Measurements from ENCODE around the gene CAMTA1.

The CAMTA1 gene

DNA sequence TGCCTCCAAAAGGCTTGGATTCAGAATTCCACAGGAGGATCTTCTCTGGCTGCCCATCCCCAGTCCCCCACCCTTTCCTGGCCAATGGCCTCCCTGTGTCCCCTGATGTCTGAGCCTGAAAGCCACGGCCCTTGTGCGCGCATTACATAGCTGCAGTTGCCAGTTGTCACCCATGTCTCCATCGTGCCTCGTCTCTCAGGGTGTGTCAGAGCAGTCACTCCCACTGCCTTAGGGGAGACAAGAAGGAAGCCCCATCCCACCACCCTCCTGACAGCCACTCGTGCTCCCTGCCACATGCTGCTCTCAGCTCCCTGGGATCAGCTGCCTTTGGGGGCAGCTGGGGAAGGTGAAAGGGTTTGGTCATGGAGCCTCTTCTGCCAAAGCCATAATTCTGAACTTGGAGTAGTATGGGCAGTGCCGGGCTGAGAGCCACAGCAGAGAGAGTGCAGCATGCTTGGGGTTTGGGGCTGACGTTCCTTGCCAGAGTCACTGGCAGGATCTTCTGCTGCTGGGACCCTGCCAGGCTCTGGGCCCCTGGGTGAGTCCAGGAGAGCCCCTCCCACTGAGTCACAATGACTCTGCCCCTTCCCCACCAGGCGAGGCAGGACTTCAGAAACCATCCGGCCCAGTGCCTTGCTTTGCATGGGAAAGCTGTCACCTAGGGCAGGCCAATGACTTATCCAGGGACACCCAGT is 700.0 kb downstream of the CAMTA1 start:
- no peak overlapping the region for H3K27ac ChIP-seq (ENCODE audit: low read length)
- no peaks in the 10 kb centered on the region for H3K36me3 ChIP-seq (ENCODE audit: control insufficient read depth in 2 of 2, insufficient read depth in 2 of 2, low read length in 2 of 2)
- no peak overlapping the region for H3K9ac ChIP-seq (ENCODE audit: low read length in 2 of 2)
- peaks cover 0 to 5% of the 10 kb centered on the region in 2 donors for H3K27me3 ChIP-seq (ENCODE audit: control insufficient read depth in 1 of 2, insufficient read depth in 2 of 2, low read length in 2 of 2)
- no peaks in the 10 kb centered on the region for H3K9me3 ChIP-seq (ENCODE audit: control insufficient read depth in 2 of 2, low read length in 2 of 2)
- H3K4me1 ChIP-seq (ENCODE audit: control insufficient read depth, insufficient read depth, low read length): no peaks in the 10 kb centered on the region
- no peak overlapping the region for H3K4me3 ChIP-seq (ENCODE audit: low read length in 2 of 2)

DNA sequence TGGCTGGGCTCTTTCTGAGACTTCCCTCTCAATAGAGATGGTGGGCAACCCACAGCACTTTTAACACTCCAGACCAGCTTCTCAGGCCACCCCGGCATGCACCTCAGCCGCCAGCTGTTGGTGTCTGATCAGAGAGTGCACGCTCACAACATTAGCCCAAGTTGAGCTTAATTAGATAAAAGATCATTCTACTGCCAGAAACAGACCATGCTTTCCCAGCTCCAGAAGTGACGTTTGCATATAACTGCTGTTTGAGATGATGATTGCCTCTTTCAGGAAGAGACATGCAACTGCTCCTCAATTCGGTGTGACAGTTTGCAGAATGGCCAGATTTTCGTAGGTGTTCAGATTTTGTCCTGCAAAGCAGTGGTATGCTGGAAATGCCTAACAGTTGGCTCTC is 700.6 kb downstream of the CAMTA1 start:
- no peaks in the 10 kb centered on the region for H3K4me1 ChIP-seq (ENCODE audit: control insufficient read depth, insufficient read depth, low read length)
- peaks cover 0 to 5% of the 10 kb centered on the region in 2 donors for H3K27me3 ChIP-seq (ENCODE audit: control insufficient read depth in 1 of 2, insufficient read depth in 2 of 2, low read length in 2 of 2)

DNA sequence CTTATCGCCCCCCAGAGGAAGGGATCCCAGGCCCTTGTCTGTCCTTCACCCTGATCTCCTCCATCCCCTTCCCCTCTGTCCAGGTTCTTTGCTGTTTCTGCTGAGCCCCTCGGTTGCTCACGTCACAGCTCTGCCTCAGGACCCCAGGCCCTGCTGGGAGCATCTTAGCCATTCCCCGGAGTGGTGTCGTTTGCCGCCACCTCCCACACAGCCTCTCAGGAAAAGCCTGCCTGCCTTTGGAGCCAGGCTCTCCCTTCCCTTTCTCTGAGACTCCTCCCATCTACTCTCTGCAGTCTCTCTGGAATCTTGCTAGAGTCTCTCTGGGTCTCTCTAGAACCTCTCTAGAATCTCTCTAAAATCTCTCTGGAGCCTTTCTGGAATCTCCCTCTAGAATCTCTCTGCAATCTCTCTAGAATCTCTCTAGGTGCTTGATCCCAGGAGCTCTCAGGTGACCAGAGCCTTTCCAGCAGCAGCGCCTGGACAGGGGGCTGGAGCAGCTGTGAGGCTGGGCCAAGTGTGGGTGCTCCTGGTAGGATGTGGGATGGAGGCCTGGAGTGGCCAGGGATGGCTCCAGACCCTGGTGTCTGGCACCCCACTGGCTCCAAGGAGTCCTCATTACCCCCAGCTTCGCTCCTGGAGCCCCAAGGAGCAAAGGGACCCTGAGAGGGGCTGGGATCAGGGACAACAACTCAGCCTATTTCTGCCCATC is 702.7 kb downstream of the CAMTA1 start:
- H3K27ac ChIP-seq (ENCODE audit: low read length): no peak overlapping the region
- H3K4me1 ChIP-seq (ENCODE audit: control insufficient read depth, insufficient read depth, low read length): peaks cover 12% of the 10 kb centered on the region
- H3K9me3 ChIP-seq (ENCODE audit: control insufficient read depth in 2 of 2, low read length in 2 of 2): no peaks in the 10 kb centered on the region
- peaks cover 0 to 7% of the 10 kb centered on the region in 2 donors for H3K27me3 ChIP-seq (ENCODE audit: control insufficient read depth in 1 of 2, insufficient read depth in 2 of 2, low read length in 2 of 2)
- H3K9ac ChIP-seq (ENCODE audit: low read length in 2 of 2): no peak overlapping the region
- no peak overlapping the region for H3K4me3 ChIP-seq (ENCODE audit: low read length in 2 of 2)
- no peaks in the 10 kb centered on the region for H3K36me3 ChIP-seq (ENCODE audit: control insufficient read depth in 2 of 2, insufficient read depth in 2 of 2, low read length in 2 of 2)

More for the DNA sequence above, 700.6 kb downstream of the CAMTA1 start:
- H3K9me3 ChIP-seq (ENCODE audit: control insufficient read depth in 2 of 2, low read length in 2 of 2): no peaks in the 10 kb centered on the region
- H3K4me3 ChIP-seq (ENCODE audit: low read length in 2 of 2): no peak overlapping the region
- no peak overlapping the region for H3K27ac ChIP-seq (ENCODE audit: low read length)
- H3K9ac ChIP-seq (ENCODE audit: low read length in 2 of 2): no peak overlapping the region
- no peaks in the 10 kb centered on the region for H3K36me3 ChIP-seq (ENCODE audit: control insufficient read depth in 2 of 2, insufficient read depth in 2 of 2, low read length in 2 of 2)

DNA sequence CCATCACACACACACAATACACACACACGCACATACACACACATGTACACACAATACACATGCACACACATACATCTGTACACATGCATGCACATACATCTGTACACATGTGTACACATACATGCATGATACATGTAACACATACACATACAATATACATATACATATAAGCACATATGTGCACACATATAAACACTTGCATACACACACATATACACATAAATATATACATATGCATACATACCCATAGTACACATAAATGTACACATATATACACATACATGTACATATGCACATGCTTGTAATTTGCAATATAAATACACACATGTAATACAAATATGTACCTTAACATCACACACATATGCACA is 703.2 kb downstream of the CAMTA1 start:
- Histone ChIP-seq H3K9ac (ENCODE audit: low read length in 2 of 2) (no peak overlapping the region), H3K36me3 (ENCODE audit: control insufficient read depth in 2 of 2, insufficient read depth in 2 of 2, low read length in 2 of 2) (no peaks in the 10 kb centered on the region), H3K4me3 (ENCODE audit: low read length in 2 of 2) (no peak overlapping the region), H3K27me3 (ENCODE audit: control insufficient read depth in 1 of 2, insufficient read depth in 2 of 2, low read length in 2 of 2) (peaks cover 0 to 8% of the 10 kb centered on the region in 2 donors), H3K27ac (ENCODE audit: low read length) (no peak overlapping the region), H3K4me1 (ENCODE audit: control insufficient read depth, insufficient read depth, low read length) (peaks cover 12% of the 10 kb centered on the region), H3K9me3 (ENCODE audit: control insufficient read depth in 2 of 2, low read length in 2 of 2) (no peaks in the 10 kb centered on the region)

DNA sequence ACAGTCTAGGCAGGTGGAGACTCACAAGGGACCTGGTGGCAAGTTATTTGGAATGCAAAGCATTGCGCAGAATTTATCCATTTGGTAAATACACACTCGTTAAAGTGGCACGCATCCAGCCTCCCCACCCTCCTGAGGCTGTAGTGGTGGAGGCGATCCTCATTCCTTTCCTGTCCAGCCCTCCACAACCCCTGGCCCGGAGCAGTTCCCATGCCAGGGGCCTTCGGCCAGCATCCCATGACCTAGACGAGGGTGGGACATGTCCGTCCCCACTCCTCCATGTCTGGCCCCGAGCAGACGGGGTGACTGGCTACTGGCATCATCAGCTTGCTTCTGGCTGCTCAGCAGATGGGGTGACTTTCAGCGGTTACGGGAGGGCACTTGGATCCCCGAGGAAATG is 704.3 kb downstream of the CAMTA1 start:
- Histone ChIP-seq H3K36me3 (ENCODE audit: control insufficient read depth in 2 of 2, insufficient read depth in 2 of 2, low read length in 2 of 2) (no peaks in the 10 kb centered on the region), H3K27ac (ENCODE audit: low read length) (no peak overlapping the region), H3K27me3 (ENCODE audit: control insufficient read depth in 1 of 2, insufficient read depth in 2 of 2, low read length in 2 of 2) (peaks cover 0 to 8% of the 10 kb centered on the region in 2 donors), H3K4me1 (ENCODE audit: control insufficient read depth, insufficient read depth, low read length) (peaks cover 12% of the 10 kb centered on the region), H3K9me3 (ENCODE audit: control insufficient read depth in 2 of 2, low read length in 2 of 2) (no peaks in the 10 kb centered on the region), H3K4me3 (ENCODE audit: low read length in 2 of 2) (no peak overlapping the region), H3K9ac (ENCODE audit: low read length in 2 of 2) (no peak overlapping the region)

DNA sequence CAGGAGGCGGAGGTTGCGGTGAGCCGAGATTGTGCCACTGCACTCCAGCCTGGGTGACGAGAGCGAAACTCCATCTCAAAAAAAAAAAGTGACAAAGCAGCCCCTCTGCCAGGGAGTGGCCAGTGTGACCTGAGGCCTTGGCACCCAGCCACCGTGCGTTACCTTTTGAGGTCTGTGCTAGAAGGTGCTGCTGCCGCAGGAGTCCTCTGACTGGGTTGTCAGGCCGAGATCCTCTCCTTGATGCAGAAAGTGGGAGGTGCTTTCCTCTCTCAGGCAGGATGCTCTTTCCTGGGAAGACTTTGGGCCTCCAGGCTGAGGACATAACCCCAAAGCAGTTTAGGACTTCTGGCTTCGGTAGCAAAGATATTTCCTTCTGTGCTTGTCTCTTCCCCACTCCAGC is 705.3 kb downstream of the CAMTA1 start:
- Histone ChIP-seq H3K9ac (ENCODE audit: low read length in 2 of 2) (no peak overlapping the region), H3K27ac (ENCODE audit: low read length) (no peak overlapping the region), H3K9me3 (ENCODE audit: control insufficient read depth in 2 of 2, low read length in 2 of 2) (no peaks in the 10 kb centered on the region), H3K36me3 (ENCODE audit: control insufficient read depth in 2 of 2, insufficient read depth in 2 of 2, low read length in 2 of 2) (no peaks in the 10 kb centered on the region), H3K27me3 (ENCODE audit: control insufficient read depth in 1 of 2, insufficient read depth in 2 of 2, low read length in 2 of 2) (peaks cover 0 to 8% of the 10 kb centered on the region in 2 donors), H3K4me3 (ENCODE audit: low read length in 2 of 2) (no peak overlapping the region), H3K4me1 (ENCODE audit: control insufficient read depth, insufficient read depth, low read length) (peaks cover 12% of the 10 kb centered on the region)

DNA sequence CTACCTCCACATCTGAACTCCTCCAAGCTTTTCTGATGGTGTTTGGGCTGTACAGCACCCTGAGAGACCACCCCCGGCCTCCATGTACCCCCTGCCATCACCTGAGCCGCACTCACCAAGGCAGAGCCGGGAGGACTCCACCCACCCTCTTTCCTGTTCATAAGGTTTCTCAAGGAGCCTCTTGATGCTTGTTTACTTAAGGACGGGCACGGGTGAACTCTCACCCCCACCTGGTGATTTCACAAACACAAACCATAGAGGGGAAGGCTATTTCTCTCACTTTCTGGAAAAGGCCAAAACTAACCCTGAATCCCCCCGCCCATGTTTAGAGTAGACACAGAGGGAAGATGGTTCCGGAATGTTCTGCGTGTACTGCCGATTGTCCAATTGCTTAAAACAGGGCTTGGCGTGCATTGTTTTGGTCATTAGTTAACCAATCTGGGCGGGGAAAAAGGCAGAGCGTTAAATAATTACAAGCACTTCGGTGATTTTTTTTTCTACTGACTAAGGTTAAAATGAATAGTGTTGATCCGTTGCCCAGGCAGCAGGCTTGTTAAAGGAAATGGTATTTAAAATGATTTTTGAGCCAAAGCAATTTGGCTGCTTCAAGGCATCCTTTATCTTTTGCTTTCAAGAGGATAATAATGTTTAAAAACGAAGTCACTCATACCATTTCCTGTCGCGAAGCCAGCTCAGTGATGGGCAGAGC is 706.0 kb downstream of the CAMTA1 start:
- no peak overlapping the region for H3K9ac ChIP-seq (ENCODE audit: low read length in 2 of 2)
- no peaks in the 10 kb centered on the region for H3K9me3 ChIP-seq (ENCODE audit: control insufficient read depth in 2 of 2, low read length in 2 of 2)
- H3K4me3 ChIP-seq (ENCODE audit: low read length in 2 of 2): peak overlapping the region in 1 of 2 donors; percentile 15
- no peak overlapping the region for H3K27ac ChIP-seq (ENCODE audit: low read length)
- H3K4me1 ChIP-seq (ENCODE audit: control insufficient read depth, insufficient read depth, low read length): peaks cover 12% of the 10 kb centered on the region
- H3K36me3 ChIP-seq (ENCODE audit: control insufficient read depth in 2 of 2, insufficient read depth in 2 of 2, low read length in 2 of 2): no peaks in the 10 kb centered on the region
- H3K27me3 ChIP-seq (ENCODE audit: control insufficient read depth in 1 of 2, insufficient read depth in 2 of 2, low read length in 2 of 2): peaks cover 0 to 8% of the 10 kb centered on the region in 2 donors

DNA sequence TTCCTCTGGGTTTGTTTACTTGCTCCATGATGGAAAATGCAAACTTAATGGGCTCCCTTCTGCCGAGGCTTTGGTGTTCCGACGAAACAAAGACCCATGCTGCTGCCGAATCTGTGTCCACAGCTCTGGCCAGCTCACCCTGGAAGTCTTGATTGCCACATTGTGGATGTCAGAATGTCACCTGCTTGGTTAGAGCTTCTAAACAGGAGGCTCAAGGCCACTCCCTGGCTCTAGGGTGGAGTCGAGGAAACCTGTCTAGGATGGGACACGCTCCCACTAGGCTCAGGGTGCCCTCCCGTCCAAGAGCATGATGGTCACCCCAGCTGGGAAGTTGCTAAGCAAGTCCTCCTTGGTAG is 706.5 kb downstream of the CAMTA1 start:
- no peak overlapping the region for H3K4me3 ChIP-seq (ENCODE audit: low read length in 2 of 2)
- peaks cover 12% of the 10 kb centered on the region for H3K4me1 ChIP-seq (ENCODE audit: control insufficient read depth, insufficient read depth, low read length)
- no peaks in the 10 kb centered on the region for H3K36me3 ChIP-seq (ENCODE audit: control insufficient read depth in 2 of 2, insufficient read depth in 2 of 2, low read length in 2 of 2)
- no peak overlapping the region for H3K9ac ChIP-seq (ENCODE audit: low read length in 2 of 2)
- peaks cover 0 to 8% of the 10 kb centered on the region in 2 donors for H3K27me3 ChIP-seq (ENCODE audit: control insufficient read depth in 1 of 2, insufficient read depth in 2 of 2, low read length in 2 of 2)
- H3K9me3 ChIP-seq (ENCODE audit: control insufficient read depth in 2 of 2, low read length in 2 of 2): no peaks in the 10 kb centered on the region
- H3K27ac ChIP-seq (ENCODE audit: low read length): no peak overlapping the region

DNA sequence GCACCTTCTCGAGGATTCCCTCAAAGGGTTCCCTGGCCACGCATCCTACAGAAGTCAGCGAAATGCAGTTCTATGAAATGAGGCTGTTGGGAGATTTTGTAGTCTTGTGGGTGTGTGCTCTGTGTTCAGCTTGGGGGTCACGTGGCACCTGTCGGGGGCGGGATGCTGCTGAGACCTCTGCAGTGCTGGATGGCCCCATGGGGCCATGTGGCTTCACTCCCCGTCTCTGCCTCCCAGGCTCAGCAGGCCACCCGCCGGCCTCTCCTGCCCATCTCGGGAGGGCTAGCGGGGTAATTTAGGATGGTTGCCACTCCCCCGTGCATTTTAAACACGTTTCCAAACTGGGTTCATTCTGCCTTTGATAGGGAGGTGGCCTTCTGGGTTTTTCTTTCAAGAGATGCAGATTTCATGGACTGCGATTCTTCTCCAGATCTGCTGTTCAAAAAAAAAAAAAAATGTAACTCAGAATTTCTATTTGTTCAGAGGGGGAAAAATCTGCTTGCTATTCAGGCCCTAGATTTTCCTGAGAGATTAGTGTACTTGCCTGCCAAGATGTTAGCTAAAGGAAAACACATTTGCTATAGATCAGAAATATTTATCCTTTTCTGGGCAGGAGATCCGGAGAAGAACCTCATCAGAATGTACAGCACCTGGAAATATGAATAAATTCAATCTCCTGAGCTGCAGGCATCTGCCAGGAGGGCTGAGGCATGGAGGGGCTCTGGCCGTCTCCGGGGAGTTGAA is 708.6 kb downstream of the CAMTA1 start:
- no peak overlapping the region for H3K27ac ChIP-seq (ENCODE audit: low read length)
- no peak overlapping the region for H3K9ac ChIP-seq (ENCODE audit: low read length in 2 of 2)
- H3K4me1 ChIP-seq (ENCODE audit: control insufficient read depth, insufficient read depth, low read length): peaks cover 12% of the 10 kb centered on the region
- no peaks in the 10 kb centered on the region for H3K9me3 ChIP-seq (ENCODE audit: control insufficient read depth in 2 of 2, low read length in 2 of 2)
- no peaks in the 10 kb centered on the region for H3K36me3 ChIP-seq (ENCODE audit: control insufficient read depth in 2 of 2, insufficient read depth in 2 of 2, low read length in 2 of 2)
- H3K27me3 ChIP-seq (ENCODE audit: control insufficient read depth in 1 of 2, insufficient read depth in 2 of 2, low read length in 2 of 2): peaks cover 0 to 8% of the 10 kb centered on the region in 2 donors
- H3K4me3 ChIP-seq (ENCODE audit: low read length in 2 of 2): no peak overlapping the region

DNA sequence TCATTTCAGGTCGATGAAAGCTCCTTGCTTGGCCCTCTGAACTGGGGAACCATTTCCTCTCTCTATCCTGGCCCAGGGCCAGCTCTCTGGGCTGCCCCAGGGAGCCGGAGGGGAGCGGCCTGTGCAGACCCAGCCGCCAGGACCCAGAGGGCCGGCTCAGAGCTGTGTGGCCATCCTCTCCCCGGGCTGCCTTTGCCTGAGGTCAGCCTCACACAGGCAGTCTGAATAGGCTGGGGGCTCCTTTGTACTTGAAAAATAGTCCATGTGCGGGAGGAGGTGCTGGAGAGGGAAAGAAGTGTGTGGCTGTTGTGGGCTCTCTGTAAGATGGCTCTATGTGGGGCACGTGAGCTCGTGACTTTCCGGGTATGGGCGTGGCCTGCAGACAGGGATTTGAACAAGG is 710.7 kb downstream of the CAMTA1 start:
- Histone ChIP-seq H3K36me3 (ENCODE audit: control insufficient read depth in 2 of 2, insufficient read depth in 2 of 2, low read length in 2 of 2) (no peaks in the 10 kb centered on the region), H3K9me3 (ENCODE audit: control insufficient read depth in 2 of 2, low read length in 2 of 2) (no peaks in the 10 kb centered on the region), H3K27me3 (ENCODE audit: control insufficient read depth in 1 of 2, insufficient read depth in 2 of 2, low read length in 2 of 2) (peaks cover 0 to 5% of the 10 kb centered on the region in 2 donors), H3K9ac (ENCODE audit: low read length in 2 of 2) (no peak overlapping the region), H3K4me1 (ENCODE audit: control insufficient read depth, insufficient read depth, low read length) (peaks cover 11% of the 10 kb centered on the region), H3K4me3 (ENCODE audit: low read length in 2 of 2) (no peak overlapping the region), H3K27ac (ENCODE audit: low read length) (no peak overlapping the region)
